SIG-M5 (cell line): Measurements from ENCODE around the gene PPP1R14B.
"Not testable (repeated sequence)": the region's sequence is repeated elsewhere in the genome, so short reads cannot be mapped to it uniquely, and the experiment has no call there.

Experiments
- DNase-seq: peaks from one replicate; lab custom pipeline; 2025; lab: John Stamatoyannopoulos, UW

PPP1R14B gene

DNA sequence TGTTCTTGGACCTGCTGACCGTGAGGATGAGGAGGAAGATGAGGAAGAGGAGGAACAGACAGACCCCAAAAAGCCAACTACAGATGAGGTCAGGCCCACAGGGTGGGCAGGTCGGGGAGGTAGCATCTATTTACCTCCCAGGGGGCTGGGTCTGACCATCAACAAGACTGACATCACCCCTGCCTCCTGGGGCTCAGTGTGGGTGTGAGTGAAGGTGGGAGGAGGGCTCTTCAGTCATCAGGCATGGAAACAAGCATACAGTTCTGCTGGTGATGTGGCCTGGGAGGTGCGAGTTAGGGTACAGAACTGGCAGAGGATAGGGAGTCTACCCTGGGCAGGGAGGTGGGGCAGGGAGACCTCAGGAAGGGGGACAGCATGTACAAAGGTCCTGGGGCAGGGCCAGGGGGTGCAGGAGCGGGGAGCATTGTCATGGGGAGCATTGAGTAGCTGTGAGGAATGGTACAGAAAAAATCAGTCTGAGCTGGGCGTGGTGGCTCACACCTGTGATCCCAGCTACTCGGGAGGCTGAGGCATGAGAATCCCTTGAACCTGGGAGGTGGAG, 13.5 kb upstream of the PPP1R14B start:
- DNase-seq = no peak

GRCh38 chr11:64259533-64260067, 12.9 kb upstream of the PPP1R14B start:
- no peak for DNase-seq

- DNase-seq = no peak
Observed at GRCh38 chr11:64258946-64259532, 12.3 kb upstream of the PPP1R14B start.

- no peak for DNase-seq
Observed at GRCh38 chr11:64258356-64258755, 11.6 kb upstream of the PPP1R14B start.

DNA sequence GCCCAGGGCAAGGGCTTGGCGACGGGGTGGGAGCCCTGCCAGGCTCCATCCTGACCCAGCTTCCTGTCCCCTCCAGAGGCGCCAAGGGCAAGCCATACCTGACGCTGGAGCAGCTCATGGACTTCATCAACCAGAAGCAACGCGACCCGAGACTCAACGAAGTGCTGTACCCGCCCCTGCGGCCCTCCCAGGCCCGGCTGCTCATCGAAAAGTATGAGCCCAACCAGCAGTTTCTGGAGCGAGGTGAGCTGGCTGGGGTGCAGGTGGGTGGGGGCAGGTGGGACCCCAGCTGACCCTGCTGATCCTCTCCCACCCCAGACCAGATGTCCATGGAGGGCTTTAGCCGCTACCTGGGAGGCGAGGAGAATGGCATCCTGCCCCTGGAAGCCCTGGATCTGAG, 9.6 kb upstream of the PPP1R14B start:
- no peak for DNase-seq

- no peak for DNase-seq
Observed at GRCh38 chr11:64255135-64256128, 8.7 kb upstream of the PPP1R14B start.

DNA sequence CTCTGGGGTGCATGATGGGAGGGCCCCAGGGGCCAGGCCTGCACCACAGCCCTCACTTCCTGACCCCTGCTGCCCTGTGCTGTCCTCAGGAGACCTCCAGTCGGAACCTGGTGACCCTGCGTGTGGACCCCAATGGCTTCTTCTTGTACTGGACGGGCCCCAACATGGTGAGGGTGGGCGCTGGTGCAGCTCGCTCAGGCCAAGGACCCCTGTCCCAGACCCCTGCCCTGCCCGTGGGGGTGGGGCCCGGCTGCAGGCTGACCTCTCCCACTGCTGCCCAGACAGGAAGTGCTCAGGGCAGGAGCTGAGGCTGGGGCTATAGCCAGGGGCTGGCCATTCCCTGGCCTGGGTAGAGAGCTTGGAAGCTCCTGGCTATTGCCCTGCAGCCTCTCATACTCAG, 7.6 kb upstream of the PPP1R14B start:
- no peak for DNase-seq

DNA sequence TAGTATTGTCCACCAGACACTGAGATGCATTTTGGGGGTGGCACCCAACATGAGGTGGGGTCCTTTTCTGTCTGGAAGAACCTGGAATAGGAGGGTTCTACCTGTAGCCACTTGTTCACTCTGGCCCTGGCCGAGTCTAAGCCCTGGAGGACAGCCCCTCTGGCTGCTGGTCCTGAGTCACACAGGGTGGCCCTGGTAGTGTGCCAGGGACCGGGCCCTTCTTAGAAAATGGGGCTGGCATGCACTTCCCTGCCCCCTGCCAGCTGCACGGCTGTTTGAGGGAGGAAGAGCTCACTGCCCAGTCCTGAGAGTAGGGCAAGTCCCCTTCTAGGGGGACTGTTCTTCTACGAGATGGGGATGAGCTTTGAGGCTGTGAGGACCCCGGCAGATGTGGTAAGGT, 6.7 kb upstream of the PPP1R14B start:
- no peak for DNase-seq

DNA sequence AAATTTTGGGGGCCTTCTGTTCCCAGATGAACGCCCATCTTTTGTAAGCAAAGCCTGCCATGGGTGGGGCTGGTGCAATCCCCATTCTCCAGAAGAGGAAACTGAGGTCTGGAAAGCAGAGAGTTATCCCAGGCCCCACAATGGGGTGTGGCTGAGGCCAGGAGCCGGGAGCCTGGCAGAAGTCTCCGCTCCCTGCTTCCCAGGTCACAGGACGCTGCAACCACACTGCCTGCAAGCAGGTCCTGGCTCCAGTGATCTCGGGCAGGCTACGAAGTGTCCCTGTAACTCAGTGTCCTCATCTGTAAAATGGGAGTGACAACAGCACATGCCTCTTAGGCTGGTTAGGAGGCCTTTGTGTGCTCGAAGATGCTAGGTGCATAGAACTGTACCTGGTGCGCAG, 6.3 kb upstream of the PPP1R14B start:
- no peak for DNase-seq

DNA sequence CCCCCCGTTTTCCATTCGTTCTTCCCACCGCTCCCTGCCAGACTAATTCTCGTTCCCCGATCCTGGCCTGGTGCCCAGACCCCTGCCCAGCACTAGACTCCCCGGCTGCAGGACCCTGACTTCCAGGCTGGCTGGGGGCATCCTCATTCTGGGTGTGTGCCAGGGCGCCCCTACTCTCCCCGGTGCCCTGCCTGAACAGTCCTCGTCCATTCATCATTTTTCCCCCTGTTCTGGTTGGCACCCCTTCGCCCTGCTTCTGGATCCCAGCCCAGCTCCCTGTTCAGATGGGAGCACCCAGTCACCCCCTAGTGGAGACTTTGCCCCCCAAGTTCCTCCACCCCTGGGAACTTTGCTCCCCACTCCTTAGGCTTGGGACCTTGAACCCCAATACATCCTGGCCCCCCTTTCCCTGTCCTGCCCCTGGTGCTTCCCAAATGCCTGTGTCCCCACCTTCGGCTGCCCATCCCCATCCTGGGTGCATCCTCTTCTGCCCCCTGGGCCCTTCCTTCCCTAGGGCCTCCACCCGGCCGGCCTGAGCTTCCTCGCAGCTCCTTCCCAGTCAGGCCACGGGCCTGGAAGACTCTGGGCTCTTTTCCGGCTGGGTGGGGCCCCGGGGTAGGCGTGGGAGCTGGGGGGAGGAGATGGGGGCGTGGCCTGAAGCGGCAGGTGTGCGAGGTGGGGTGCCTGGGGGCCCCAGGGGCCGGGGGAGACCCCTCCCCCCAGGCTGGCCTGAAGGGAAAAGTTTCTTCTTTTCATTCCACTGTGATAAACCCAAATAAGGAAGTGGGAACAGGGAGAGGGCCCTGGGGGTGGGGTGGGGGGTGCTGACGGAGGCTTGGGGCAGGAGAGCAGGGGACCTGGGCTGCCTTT, 5.5 kb upstream of the PPP1R14B start:
- DNase-seq = no peak

DNA sequence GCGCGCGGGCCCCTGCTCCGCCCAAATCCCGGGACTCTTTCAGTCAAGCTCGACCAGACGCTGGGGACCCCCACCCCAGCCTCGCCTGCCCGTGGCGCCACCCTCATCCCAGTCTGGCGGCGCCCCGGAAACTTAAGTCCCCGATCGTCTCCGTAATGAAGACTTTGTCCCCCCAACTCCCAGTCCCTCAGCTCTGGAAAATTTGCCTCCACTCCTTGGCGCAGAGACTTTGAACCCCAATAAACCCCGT, 4.9 kb upstream of the PPP1R14B start:
- DNase-seq = no peak

- DNase-seq = no peak
Observed at GRCh38 chr11:64251016-64251752, 4.4 kb upstream of the PPP1R14B start, which contains the start of gene PLCB3. Gene PLCB3 (plus strand): TSS chr11:64251530. CDS start chr11:64251650, 120 bp downstream.

DNA sequence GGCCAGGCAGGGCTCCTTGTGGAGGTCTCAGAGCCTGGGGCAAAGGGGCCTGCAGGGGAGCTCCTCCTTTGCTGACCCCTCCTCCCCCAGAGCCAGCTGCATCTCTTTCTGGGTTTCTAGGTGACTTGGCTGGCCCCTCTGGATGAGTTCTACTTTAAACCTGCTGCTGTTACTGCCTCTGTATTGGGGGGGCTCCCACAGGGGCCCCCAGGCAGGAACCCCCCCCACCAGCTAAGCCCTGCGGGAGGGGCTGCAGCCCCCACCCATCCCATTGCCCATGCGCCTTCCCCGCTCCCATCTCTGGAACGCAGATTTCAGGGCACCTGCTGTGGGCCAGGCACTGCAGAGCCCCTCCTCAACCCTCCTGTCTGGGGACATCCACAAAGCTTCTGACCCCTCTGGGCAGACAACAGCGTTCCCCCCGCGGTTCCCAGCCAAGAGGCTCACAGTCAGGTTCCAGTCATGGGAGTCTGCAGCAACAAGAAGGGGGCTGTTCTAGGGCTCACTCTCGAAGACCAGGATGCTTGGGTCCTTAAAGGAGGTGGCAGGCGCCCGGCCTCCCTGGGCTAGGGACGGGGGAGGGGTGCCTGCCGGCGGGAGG, 3.8 kb upstream of the PPP1R14B start:
- DNase-seq = no peak

DNA sequence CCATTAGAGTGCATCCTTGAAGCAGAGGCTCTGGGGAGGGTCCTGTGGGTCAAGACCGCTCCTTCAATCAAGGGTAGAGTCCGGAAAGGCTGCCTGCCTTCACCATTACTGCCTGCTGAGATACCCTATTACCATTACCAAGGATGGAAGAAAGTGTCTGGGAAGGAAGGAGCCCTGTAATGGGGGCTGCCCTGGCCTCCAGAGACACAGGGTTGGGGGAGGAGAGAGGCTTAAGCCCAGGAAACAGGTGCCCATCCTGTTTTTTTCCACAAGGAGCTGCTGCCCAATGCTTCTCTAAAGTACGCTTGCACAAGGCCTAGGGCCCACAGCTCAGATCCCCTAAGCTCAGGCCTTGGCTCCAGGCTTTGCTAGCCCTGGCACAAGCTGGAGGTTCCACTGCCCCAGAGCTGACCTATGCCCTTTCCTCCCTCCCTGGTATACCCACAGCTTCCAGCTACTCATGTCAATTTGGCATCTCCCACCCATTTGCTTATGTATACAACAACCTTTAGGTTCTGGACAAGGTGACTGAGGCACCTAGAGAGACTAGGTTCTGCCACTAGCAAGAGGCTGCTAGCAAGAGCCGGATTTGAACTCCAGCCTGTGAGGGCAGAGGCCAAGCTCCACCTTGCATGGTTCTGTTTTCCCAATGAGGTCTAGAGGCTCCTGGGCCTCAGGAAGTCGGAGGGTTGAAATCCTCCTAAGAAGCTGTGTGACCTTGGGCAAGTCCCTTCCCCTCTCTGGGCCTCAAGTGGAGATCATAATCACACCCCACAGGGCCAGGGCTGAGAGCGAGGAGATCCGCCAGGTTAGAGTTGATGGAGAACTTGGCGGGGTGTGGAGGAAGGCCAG, 3.0 kb upstream of the PPP1R14B start:
- DNase-seq = no peak

- DNase-seq = no peak
Observed at GRCh38 chr11:64249038-64249437, 2.3 kb upstream of the PPP1R14B start.

GRCh38 chr11:64248578-64248977, 1.8 kb upstream of the PPP1R14B start:
- DNase-seq = no peak

GRCh38 chr11:64247729-64248531, 1.2 kb upstream of the PPP1R14B start:
- no peak for DNase-seq

GRCh38 chr11:64246621-64246870, 197 bp downstream of the PPP1R14B start:
- DNase-seq = not testable (repeated sequence)
